ENCODE data around the gene CSMD2.

DNA sequence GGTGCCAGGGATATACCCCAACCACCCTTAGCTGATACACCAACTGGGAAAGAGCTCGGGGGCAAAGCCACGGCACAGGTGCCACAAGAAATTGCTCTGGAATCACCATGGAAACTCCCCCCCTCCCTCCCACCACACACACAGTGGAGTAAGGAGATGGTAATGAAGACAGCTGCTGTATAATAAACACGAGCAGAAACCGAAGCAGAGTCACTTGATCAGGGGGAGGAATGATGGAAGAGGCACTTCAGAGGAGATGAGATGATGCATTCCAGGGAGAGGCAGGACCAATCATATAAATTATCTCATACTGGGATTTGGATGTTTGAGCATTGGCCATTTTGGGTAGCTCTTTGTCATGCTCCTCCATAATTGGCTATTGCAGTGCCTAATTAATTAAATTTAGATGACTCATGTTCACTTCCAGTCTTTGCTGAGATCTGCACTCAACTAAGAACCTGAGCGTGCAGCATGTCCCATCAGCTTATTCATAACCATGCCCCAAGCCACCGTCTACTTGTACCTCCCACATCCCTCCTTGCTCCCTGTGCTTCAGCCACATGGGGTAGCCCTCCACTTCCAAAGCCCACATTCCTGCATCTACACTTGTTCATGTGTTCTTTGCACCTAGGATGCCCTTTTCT is 503.1 kb downstream of the CSMD2 start:
- no peak for TF ChIP-seq YY1 (IDR thresholded peaks at IDR 0.05; ENCODE audit: insufficient read depth, insufficient read length)
- no peak for TF ChIP-seq ZNF274 (IDR thresholded peaks at IDR 0.05; ENCODE audit: low read depth, low read length)

Data from NT2/D1 (cell line).